Suprapubic skin (tissue), 4 donors: ENCODE results near the gene NME8. TPM values are rescaled to one million over a fixed set of nuclear protein-coding genes. Genes with fewer than 3 reads are reported as not detected.

Source experiments
- DNase-seq, 2 donors: peaks; one replicate each; pipeline ENCODE4 v3.0.0-alpha.2; 2019; ENCODE audit warnings: low spot score in 2 of 2
- H3K27ac ChIP-seq: fragments of 200-600 bp; sonication (generic); one replicate; pipeline ENCODE4 v1.5.1; 2019
- H3K27me3 ChIP-seq: fragments of 200-600 bp; sonication (generic); one replicate; pipeline ENCODE4 v1.5.1; 2019
- H3K36me3 ChIP-seq: fragments of 200-600 bp; sonication (generic); one replicate; pipeline ENCODE4 v1.5.1; 2019
- H3K4me1 ChIP-seq: fragments of 200-600 bp; sonication (generic); one replicate; pipeline ENCODE4 v1.5.1; 2019
- H3K4me3 ChIP-seq: fragments of 200-600 bp; sonication (generic); one replicate; pipeline ENCODE4 v1.5.1; 2019; ENCODE audit warnings: mild to moderate bottlenecking
- H3K9me3 ChIP-seq: fragments of 200-600 bp; sonication (generic); one replicate; pipeline ENCODE4 v1.5.1; 2019
- CTCF ChIP-seq, 2 donors: fragments of 200-600 bp in 1 of 2; fragments of 450-650 bp in 1 of 2; sonication (generic) in 1 of 2; IDR thresholded peaks; one replicate each; pipeline ENCODE4 v1.5.1; 2016 to 2019; ENCODE audit warnings: antibody characterized with exemption in 2 of 2, mild to moderate bottlenecking in 1 of 2, moderate library complexity in 1 of 2
- EP300 ChIP-seq: sonication (generic); formaldehyde crosslinking; IDR thresholded peaks from one replicate; pipeline ENCODE4 v1.6.1; 2017; ENCODE audit warnings: antibody characterized with exemption
- POLR2A ChIP-seq, 2 donors: fragments of 450-650 bp; IDR thresholded peaks; one replicate each; pipeline ENCODE4 v1.6.1; 2017; ENCODE audit warnings: antibody characterized with exemption in 2 of 2, mild to moderate bottlenecking in 2 of 2, moderate library complexity in 2 of 2
- POLR2AphosphoS5 ChIP-seq, 3 donors: sonication (generic); formaldehyde crosslinking; IDR thresholded peaks; one replicate each; pipeline ENCODE4 v1.6.1; 2017; ENCODE audit warnings: antibody characterized with exemption in 3 of 3
- WGBS: methylation state at CpG from one replicate; pipeline ENCODE4 v1.1.5; 2018; 5-methylcytosine and 5-hydroxymethylcytosine counted together
- total RNA-seq, 4 donors: library from RNA; depleted of rRNA; stranded (reverse); fragments of >200 nt; gene quantifications; one replicate each; pipeline ENCODE4 v1.1.0, GENCODE V29; 2016

Gene NME8
- total RNA-seq, 4 donors from 2014 or later: 2.0 to 7.3 TPM; not detected in 2

GRCh38 chr7:37853468-37853867, 5.1 kb downstream of the NME8 start:
- no peak overlapping the region for H3K4me3 ChIP-seq
- no peaks in the 10 kb centered on the region for H3K4me1 ChIP-seq
- no peak for TF ChIP-seq POLR2AphosphoS5 (IDR thresholded peaks at IDR 0.05)
- no peak for TF ChIP-seq EP300
- TF ChIP-seq POLR2A (IDR thresholded peaks at IDR 0.05): no peak
- no peak for TF ChIP-seq CTCF (IDR thresholded peaks at IDR 0.05)
- no peaks in the 10 kb centered on the region for H3K9me3 ChIP-seq
- 34% methylated on average over 2 of the region's 2 CpGs for WGBS
- no peak for DNase-seq
- no peak overlapping the region for H3K27ac ChIP-seq
- H3K27me3 ChIP-seq: no peaks in the 10 kb centered on the region
- no peaks in the 10 kb centered on the region for H3K36me3 ChIP-seq

GRCh38 chr7:37882086-37882485, 33.7 kb downstream of the NME8 start:
- H3K27me3 ChIP-seq: no peaks in the 10 kb centered on the region

GRCh38 chr7:37893359-37893758, 45.0 kb downstream of the NME8 start:
- no peak for DNase-seq
- Histone ChIP-seq H3K9me3 (no peaks in the 10 kb centered on the region), H3K36me3 (no peaks in the 10 kb centered on the region), H3K27me3 (no peaks in the 10 kb centered on the region), H3K27ac (no peak overlapping the region), H3K4me3 (no peak overlapping the region), H3K4me1 (no peaks in the 10 kb centered on the region)
- TF ChIP-seq POLR2A (IDR thresholded peaks at IDR 0.05): no peak
- TF ChIP-seq POLR2AphosphoS5 (IDR thresholded peaks at IDR 0.05): no peak
- no peak for TF ChIP-seq CTCF (IDR thresholded peaks at IDR 0.05)
- no peak for TF ChIP-seq EP300

More at GRCh38 chr7:37882086-37882485, 33.7 kb downstream of the NME8 start:
- TF ChIP-seq CTCF (IDR thresholded peaks at IDR 0.05) (no peak), POLR2A (IDR thresholded peaks at IDR 0.05) (no peak), POLR2AphosphoS5 (IDR thresholded peaks at IDR 0.05) (no peak), EP300 (no peak)
- Histone ChIP-seq H3K4me1 (no peaks in the 10 kb centered on the region), H3K36me3 (no peaks in the 10 kb centered on the region), H3K27ac (no peak overlapping the region), H3K9me3 (no peaks in the 10 kb centered on the region), H3K4me3 (no peak overlapping the region)
- WGBS: 85% methylated on average over 6 of the region's 6 CpGs
- no peak for DNase-seq

- H3K27ac ChIP-seq: no peak overlapping the region
- no peaks in the 10 kb centered on the region for H3K27me3 ChIP-seq
- no peak for DNase-seq
- WGBS: 92% methylated on average over 3 of the region's 3 CpGs
- no peaks in the 10 kb centered on the region for H3K36me3 ChIP-seq
- TF ChIP-seq CTCF (IDR thresholded peaks at IDR 0.05): no peak
- TF ChIP-seq POLR2AphosphoS5 (IDR thresholded peaks at IDR 0.05): no peak
- H3K4me1 ChIP-seq: no peaks in the 10 kb centered on the region
- no peaks in the 10 kb centered on the region for H3K9me3 ChIP-seq
- no peak overlapping the region for H3K4me3 ChIP-seq
Observed at GRCh38 chr7:37894671-37895070, 46.3 kb downstream of the NME8 start.

GRCh38 chr7:37899712-37900247, 51.4 kb downstream of the NME8 start:
- H3K4me1 ChIP-seq: no peaks in the 10 kb centered on the region
- 78% methylated on average over 3 of the region's 3 CpGs for WGBS
- H3K27ac ChIP-seq: no peak overlapping the region
- H3K36me3 ChIP-seq: no peaks in the 10 kb centered on the region
- no peak for TF ChIP-seq EP300
- no peak for TF ChIP-seq POLR2AphosphoS5 (IDR thresholded peaks at IDR 0.05)
- no peak for TF ChIP-seq POLR2A (IDR thresholded peaks at IDR 0.05)
- TF ChIP-seq CTCF (IDR thresholded peaks at IDR 0.05): no peak
- no peaks in the 10 kb centered on the region for H3K9me3 ChIP-seq
- DNase-seq: no peak
- H3K4me3 ChIP-seq: no peak overlapping the region
- no peaks in the 10 kb centered on the region for H3K27me3 ChIP-seq
